H1 (cell line): ENCODE measurements around the gene P2RX1. TPM values are rescaled to one million over a fixed set of nuclear protein-coding genes. Genes with fewer than 3 reads are reported as not detected.

Experiments
- CTCF ChIA-PET: fragments of 300-600 bp; sonication (Branson Sonifier 250); formaldehyde crosslinking; loops from one replicate; lab custom pipeline; 2021; ENCODE audit not compliant: partially characterized antibody; lab: Charles Lee
- POLR2A ChIA-PET: fragments of 300-600 bp; sonication (Branson Sonifier 250); formaldehyde crosslinking; loops from one replicate; lab custom pipeline; 2021; ENCODE audit warnings: inconsistent platforms; ENCODE audit not compliant: partially characterized antibody; lab: Charles Lee
- DNase-seq, 2 experiments: peaks; one replicate each; pipeline versions ENCODE4 v3.0.0 to v3.0.0-alpha.2; 2010 to 2022; ENCODE audit warnings: low spot score in 2 of 2, low read depth in 1 of 2, mixed read lengths in 1 of 2
- FAIRE-seq: peaks from 2 replicates; lab custom pipeline; 2011; peaks lifted over from hg19 to GRCh38; lab: Jason Lieb, UNC
- H2AFZ ChIP-seq: 2 replicates; pipeline ENCODE4 v1.8.1; 2012; ENCODE audit warnings: low read length, inconsistent platforms
- H2AK5ac ChIP-seq: 2 replicates; pipeline ENCODE4 v1.6.1; 2013; ENCODE audit warnings: low read depth, low read length
- H2BK120ac ChIP-seq: replicated peaks from 2 replicates; pipeline ENCODE3; 2013; ENCODE audit warnings: low read depth, low read length, inconsistent platforms
- H2BK12ac ChIP-seq: 2 replicates; pipeline ENCODE4 v1.6.1; 2013; ENCODE audit warnings: low read depth, low read length
- H2BK15ac ChIP-seq: 2 replicates; pipeline ENCODE4 v1.6.1; 2013; ENCODE audit warnings: low read length
- H2BK20ac ChIP-seq: 2 replicates; pipeline ENCODE4 v1.6.1; 2013; ENCODE audit warnings: low read length
- H2BK5ac ChIP-seq: 2 replicates; pipeline ENCODE4 v1.6.1; 2013; ENCODE audit warnings: low read depth, low read length
- H3K14ac ChIP-seq: 2 replicates; pipeline ENCODE4 v1.6.1; 2013; ENCODE audit warnings: inconsistent platforms; ENCODE audit not compliant: insufficient read length
- H3K18ac ChIP-seq: 2 replicates; pipeline ENCODE4 v1.6.1; 2013; ENCODE audit warnings: low read length; ENCODE audit errors: extremely low read depth
- H3K23ac ChIP-seq: 2 replicates; pipeline ENCODE4 v1.6.1; 2013; ENCODE audit warnings: inconsistent platforms; ENCODE audit not compliant: insufficient read length
- H3K23me2 ChIP-seq: 2 replicates; pipeline ENCODE4 v1.6.1; 2013; ENCODE audit warnings: low read depth, low read length
- H3K27ac ChIP-seq: 2 replicates; pipeline ENCODE4 v1.6.1; 2011; ENCODE audit warnings: low read depth, low read length, inconsistent platforms
- H3K27me3 ChIP-seq, 4 experiments: replicated peaks in 1 of 4; 1 replicate in 1 of 4; 2 replicates in 3 of 4; pipeline versions ENCODE4 v1.6.1 to v1.8.1; 2011 to 2013; ENCODE audit warnings: low read length in 3 of 4, mild to moderate bottlenecking in 3 of 4, inconsistent platforms in 2 of 4, mixed read lengths in 2 of 4, moderate library complexity in 1 of 4; ENCODE audit not compliant: control insufficient read depth in 3 of 4, insufficient read depth in 3 of 4; ENCODE audit errors: extremely low read depth in 1 of 4
- H3K36me3 ChIP-seq, 4 experiments: 2 replicates each; pipeline versions ENCODE4 v1.6.1 to v1.8.1; 2011 to 2013; ENCODE audit warnings: mild to moderate bottlenecking in 4 of 4, low read length in 3 of 4, moderate library complexity in 2 of 4, control low read depth in 1 of 4, inconsistent platforms in 1 of 4; ENCODE audit not compliant: insufficient read depth in 4 of 4, control insufficient read depth in 2 of 4
- H3K4ac ChIP-seq: replicated peaks from 2 replicates; pipeline ENCODE3; 2013; ENCODE audit warnings: low read length, low read depth, mixed read lengths, inconsistent platforms; ENCODE audit not compliant: insufficient read length
- H3K4me1 ChIP-seq, 4 experiments: replicated peaks in 1 of 4; 1 replicate in 1 of 4; 2 replicates in 3 of 4; pipeline versions ENCODE4 v1.6.1 to v1.8.1; 2011 to 2013; ENCODE audit warnings: low read length in 3 of 4, inconsistent platforms in 2 of 4, mixed read lengths in 1 of 4; ENCODE audit not compliant: insufficient read depth in 4 of 4, control insufficient read depth in 3 of 4
- H3K4me2 ChIP-seq, 2 experiments: 2 replicates each; pipeline versions ENCODE4 v1.6.1 to v1.8.1; 2011 to 2013; ENCODE audit warnings: low read depth in 2 of 2, low read length in 2 of 2, control low read depth in 1 of 2, inconsistent platforms in 1 of 2, mild to moderate bottlenecking in 1 of 2; ENCODE audit not compliant: insufficient read depth in 1 of 2
- H3K4me3 ChIP-seq, 4 experiments: fragments of 200-600, 300-600 bp in 1 of 4; sonication (generic), shearing (Covaris generic), sonication (Bioruptor Twin) in 1 of 4; 2 replicates each; pipeline versions ENCODE4 v1.5.1 to v1.8.1; 2011 to 2016; ENCODE audit warnings: low read length in 4 of 4, low read depth in 3 of 4, control low read depth in 2 of 4, inconsistent platforms in 2 of 4, mild to moderate bottlenecking in 2 of 4, mixed read lengths in 1 of 4, moderate library complexity in 1 of 4; ENCODE audit not compliant: insufficient read depth in 2 of 4; ENCODE audit errors: extremely low read depth in 1 of 4
- H3K56ac ChIP-seq: replicated peaks from 2 replicates; pipeline ENCODE3; 2013; ENCODE audit warnings: low read depth, mild to moderate bottlenecking, mixed read lengths, low read length, inconsistent platforms; ENCODE audit not compliant: insufficient read length
- H3K79me1 ChIP-seq: 2 replicates; pipeline ENCODE4 v1.6.1; 2013; ENCODE audit warnings: low read depth, low read length, control low read depth
- H3K79me2 ChIP-seq, 2 experiments: 2 replicates each; pipeline versions ENCODE4 v1.6.1 to v1.8.1; 2012 to 2013; ENCODE audit warnings: low read length in 2 of 2, mild to moderate bottlenecking in 2 of 2, inconsistent platforms in 1 of 2; ENCODE audit not compliant: insufficient read depth in 2 of 2, control insufficient read depth in 1 of 2
- H3K9ac ChIP-seq, 4 experiments: replicated peaks in 1 of 4; 1 replicate in 1 of 4; 2 replicates in 3 of 4; pipeline versions ENCODE4 v1.6.1 to v1.8.1; 2011 to 2013; ENCODE audit warnings: low read depth in 3 of 4, low read length in 3 of 4, control low read depth in 2 of 4, mild to moderate bottlenecking in 2 of 4, moderate library complexity in 2 of 4, inconsistent platforms in 1 of 4; ENCODE audit errors: extremely low read depth in 1 of 4
- H3K9me3 ChIP-seq, 2 experiments: 2 replicates each; pipeline versions ENCODE4 v1.6.1 to v1.8.1; 2012 to 2013; ENCODE audit warnings: mild to moderate bottlenecking in 2 of 2, moderate library complexity in 2 of 2, control low read depth in 1 of 2, inconsistent platforms in 1 of 2, low read depth in 1 of 2, low read length in 1 of 2, mixed read lengths in 1 of 2; ENCODE audit not compliant: insufficient read depth in 2 of 2
- H4K20me1 ChIP-seq, 2 experiments: replicated peaks in 1 of 2; 2 replicates each; pipeline versions ENCODE3 to v1.8.1; 2011 to 2013; ENCODE audit warnings: inconsistent platforms in 2 of 2, low read length in 2 of 2, mild to moderate bottlenecking in 1 of 2; ENCODE audit not compliant: insufficient read depth in 2 of 2, control insufficient read depth in 1 of 2
- H4K5ac ChIP-seq: 2 replicates; pipeline ENCODE4 v1.6.1; 2013; ENCODE audit warnings: low read length, low read depth, mixed read lengths, inconsistent platforms; ENCODE audit not compliant: insufficient read length
- H4K8ac ChIP-seq: 2 replicates; pipeline ENCODE4 v1.8.0; 2013; ENCODE audit warnings: mild to moderate bottlenecking, moderate library complexity, low read length, inconsistent platforms; ENCODE audit not compliant: insufficient read depth; ENCODE audit errors: extremely low read depth
- H4K91ac ChIP-seq: replicated peaks from 2 replicates; pipeline ENCODE3; 2013; ENCODE audit warnings: low read length, mixed read lengths, inconsistent platforms; ENCODE audit not compliant: insufficient read length
- CTCF ChIP-seq, 3 experiments: IDR thresholded peaks; 1 replicate in 2 of 3; 2 replicates in 1 of 3; pipeline versions ENCODE4 v1.5.1 to v1.6.1; 2011; ENCODE audit warnings: low read length in 3 of 3, mild to moderate bottlenecking in 3 of 3, inconsistent platforms in 2 of 3, low read depth in 1 of 3, moderate library complexity in 1 of 3; ENCODE audit not compliant: insufficient read depth in 1 of 3; ENCODE audit errors: control extremely low read depth in 1 of 3
- RAD21 ChIP-seq, 2 experiments: IDR thresholded peaks in 1 of 2; conservative IDR thresholded peaks in 1 of 2; 2 replicates each; pipeline ENCODE4 v1.6.1; 2011; ENCODE audit warnings: low read depth in 2 of 2, low read length in 2 of 2, improper control_type of control experiment in 1 of 2, inconsistent platforms in 1 of 2, mild to moderate bottlenecking in 1 of 2, moderate library complexity in 1 of 2
- RBBP5 ChIP-seq: IDR thresholded peaks from 2 replicates; pipeline ENCODE4 v1.7.1; 2012; ENCODE audit warnings: low read depth, mild to moderate bottlenecking, inconsistent platforms, low read length, moderate library complexity, borderline replicate concordance
- WGBS, 2 experiments: shearing (Covaris generic) in 1 of 2; methylation state at CpG; one replicate each; pipeline versions ENCODE4 v1.1.6 to v1.1.7; 2013 to 2015; ENCODE audit warnings: low lambda C conversion rate in 2 of 2, mixed read lengths in 2 of 2, inconsistent platforms in 1 of 2, low coverage in 1 of 2, missing lambda C conversion rate in 1 of 2; ENCODE audit not compliant: insufficient replicate concordance in 2 of 2, insufficient coverage in 1 of 2, insufficient read length in 1 of 2; ENCODE audit errors: extremely low coverage in 1 of 2, missing lambda C conversion rate in 1 of 2; 5-methylcytosine and 5-hydroxymethylcytosine counted together
- polyA plus RNA-seq, 7 experiments: library from polyadenylated mRNA; depleted of rRNA in 3 of 7; stranded (reverse) in 5 of 7; unstranded in 2 of 7; fragments of >200 nt in 5 of 7; fragments of 200-250 nt in 2 of 7; gene quantifications; 1 replicate in 5 of 7; 2 replicates in 1 of 7; 4 replicates in 1 of 7; pipeline versions ENCODE4 v1.2.1 to v1.2.3, GENCODE V29; 2011 to 2013; ENCODE audit warnings: missing spikeins in 2 of 7, mixed read lengths in 2 of 7
- total RNA-seq: library from RNA; stranded (reverse); fragmentation: NEBNext Ultra II Directional; extraction: Animal tissue kit (Norgen Biotek cat#: 25700); gene quantifications from 2 replicates; pipeline ENCODE4 v1.2.1, GENCODE V29; 2021

Gene P2RX1
- total and polyA plus RNA-seq, 2 of the 8 experiments (the other 6 are each of a cell fraction or from before 2014, with no cell fraction given): 0.45 to 1.1 TPM

DNA sequence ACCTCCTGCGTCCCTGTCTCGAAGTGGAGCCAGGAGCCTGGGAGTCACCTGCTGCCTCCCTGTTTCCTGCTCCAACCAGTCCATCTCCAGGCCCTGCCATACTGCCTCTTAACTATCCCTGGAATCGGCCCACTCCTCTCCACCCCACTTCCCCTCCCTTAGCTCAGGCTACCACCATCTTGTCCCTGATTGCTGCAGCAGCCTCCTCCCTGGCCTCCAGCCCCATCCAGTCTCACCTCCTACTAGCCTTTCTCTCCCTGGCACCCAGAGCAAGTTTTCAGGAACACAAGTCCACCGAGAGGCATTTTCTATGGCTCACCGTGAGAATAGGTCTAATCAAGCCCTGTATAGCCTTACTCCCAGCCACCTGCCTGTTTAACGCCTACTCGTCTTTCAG, 22.5 kb downstream of the P2RX1 start:
- 0 out of 2 replicates have a peak overlapping the region, but pooled peaks have one; percentile 43 for H2AFZ ChIP-seq
- no peak for FAIRE-seq

More for the DNA sequence above, 22.5 kb downstream of the P2RX1 start:
- Histone ChIP-seq H3K27ac (no peak overlapping the region), H3K56ac (no peak overlapping the region), H2BK5ac (peak overlapping the region; percentile 97), H2AK5ac (no peak overlapping the region), H3K9me3 (no peaks in the 10 kb centered on the region), H4K5ac (peak overlapping the region; percentile 59), H3K27me3 (peaks cover 0 to 6% (median 1%) of the 10 kb centered on the region in 4 experiments; a peak in 3 of 7 replicates), H3K4ac (peak overlapping the region; percentile 61), H3K14ac (no peak overlapping the region), H3K4me1 (peaks cover 6 to 26% (median 20%) of the 10 kb centered on the region in 4 experiments), H4K91ac (peak overlapping the region; percentile 1), H3K18ac (peak overlapping the region; percentile 91), H3K23me2 (peaks cover 15% of the 10 kb centered on the region; the same call in 1 of the 2 replicates), H3K4me3 (peak overlapping the region; percentile 51 to 79 (median 54); a peak in 7 of 8 replicates), H3K9ac (peak overlapping the region in 1 of 4 experiments; percentile 15; a peak in 1 of 7 replicates), H3K23ac (no peak overlapping the region), H2BK15ac (peak overlapping the region; percentile 100), H3K79me2 (no peaks in the 10 kb centered on the region; a peak in 1 of 4 replicates), H2BK120ac (peak overlapping the region; percentile 1), H2BK20ac (peak overlapping the region; percentile 48; the same call in 1 of the 2 replicates), H3K4me2 (peak overlapping the region; percentile 63 to 77), H2BK12ac (peak overlapping the region; percentile 94; the same call in 1 of the 2 replicates), H4K8ac (peak overlapping the region; percentile 80; the same call in 1 of the 2 replicates), H3K79me1 (peaks cover 4% of the 10 kb centered on the region; the same call in 1 of the 2 replicates), H3K36me3 (no peaks in the 10 kb centered on the region), H4K20me1 (peaks cover 3 to 8% of the 10 kb centered on the region in 2 experiments)
- TF ChIP-seq RBBP5 (0 out of 2 replicates have a peak, but pooled peaks have one; percentile 2), RAD21 (IDR thresholded peaks at IDR 0.05 in 1 of 2, conservative IDR thresholded peaks at IDR 0.05 in 1 of 2; ENCODE audit: low read depth in 2 of 2, low read length in 2 of 2) (no peak), CTCF (IDR thresholded peaks at IDR 0.05; ENCODE audit: control extremely low read depth in 1 of 3, insufficient read depth in 1 of 3, low read depth in 1 of 3, low read length in 3 of 3) (no peak)
- ChIA-PET CTCF (interaction anchor here (0.5 to 3.8 kb wide), 9 partner anchors 9 to 113 kb away, joined by 3 to 17 read pairs (median 4); no protein-coding TSS in a partner anchor), POLR2A (interaction anchor here (0.8 to 3.5 kb wide), 5 partner anchors 9 to 28 kb away, joined by 3 to 22 read pairs (median 4); no protein-coding TSS in a partner anchor)
- no peak for DNase-seq
- 78% methylated on average over 7 of the region's 7 CpGs; no CpG with 5 or more reads in 1 of the 2 experiments for WGBS, 2 experiments
